HL-60 (cell line): ENCODE results near the gene CASP7.

Experiments used
- DNase-seq, 2 experiments: peaks; one replicate each; pipeline ENCODE4 v3.0.0-alpha.2; 2010 to 2020; ENCODE audit warnings: low read depth in 1 of 2, low spot score in 1 of 2
- H3K27ac ChIP-seq: fragments of 250-450 bp; sonication (Bioruptor Pico); replicated peaks from 2 replicates; pipeline ENCODE4 v1.5.1; 2020; ENCODE audit warnings: mild to moderate bottlenecking, moderate library complexity
- H3K27me3 ChIP-seq: fragments of 250-450 bp; sonication (Bioruptor Pico); 2 replicates; pipeline ENCODE4 v1.5.1; 2021; ENCODE audit warnings: mild to moderate bottlenecking, moderate library complexity; ENCODE audit not compliant: insufficient read depth, poor library complexity, severe bottlenecking
- H3K4me3 ChIP-seq: replicated peaks from 2 replicates; pipeline ENCODE4 v1.5.1; 2011; ENCODE audit warnings: mild to moderate bottlenecking, control low read depth, low read length; ENCODE audit not compliant: insufficient read depth
- GABPA ChIP-seq: IDR thresholded peaks from 2 replicates; pipeline ENCODE4 v1.6.1; 2012; ENCODE audit warnings: low read depth
- POLR2AphosphoS5 ChIP-seq: IDR thresholded peaks from 2 replicates; pipeline ENCODE4 v1.6.1; 2012; ENCODE audit warnings: low read depth
- SPI1 ChIP-seq: IDR thresholded peaks from 2 replicates; pipeline ENCODE4 v1.6.1; 2012; ENCODE audit warnings: low read depth, mild to moderate bottlenecking, borderline replicate concordance
- TF ChIP-seq, protein P1 (sequence below): IDR thresholded peaks from 2 replicates; pipeline ENCODE4 v1.6.1; 2012; ENCODE audit warnings: low read depth; ENCODE audit not compliant: insufficient replicate concordance
- TF ChIP-seq, protein P2 (sequence below): IDR thresholded peaks from one replicate; pipeline ENCODE4 v1.5.1; 2011; ENCODE audit warnings: low read length, control low read depth, inconsistent platforms; ENCODE audit not compliant: insufficient read depth

CASP7 gene

DNA sequence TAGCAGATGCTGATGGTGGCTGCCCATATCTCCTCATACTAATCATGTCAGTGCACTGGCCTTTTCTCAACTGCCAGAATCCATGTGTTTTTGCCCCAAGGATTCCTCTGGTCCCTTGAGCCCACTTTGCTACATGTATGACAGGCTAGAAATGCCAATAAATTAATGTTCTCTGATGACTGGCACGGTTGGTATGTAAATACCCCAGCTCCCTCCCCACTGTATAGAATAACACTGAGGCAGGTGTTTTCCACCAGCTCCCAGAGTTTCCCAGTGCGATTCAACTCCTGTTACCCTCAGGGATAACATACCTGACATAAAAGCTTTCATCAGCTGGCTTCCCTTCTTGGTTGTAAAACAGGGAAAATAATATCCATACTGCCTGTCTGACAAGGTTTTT, 62.8 kb downstream of the CASP7 start:
- TF ChIP-seq, protein P1, sequence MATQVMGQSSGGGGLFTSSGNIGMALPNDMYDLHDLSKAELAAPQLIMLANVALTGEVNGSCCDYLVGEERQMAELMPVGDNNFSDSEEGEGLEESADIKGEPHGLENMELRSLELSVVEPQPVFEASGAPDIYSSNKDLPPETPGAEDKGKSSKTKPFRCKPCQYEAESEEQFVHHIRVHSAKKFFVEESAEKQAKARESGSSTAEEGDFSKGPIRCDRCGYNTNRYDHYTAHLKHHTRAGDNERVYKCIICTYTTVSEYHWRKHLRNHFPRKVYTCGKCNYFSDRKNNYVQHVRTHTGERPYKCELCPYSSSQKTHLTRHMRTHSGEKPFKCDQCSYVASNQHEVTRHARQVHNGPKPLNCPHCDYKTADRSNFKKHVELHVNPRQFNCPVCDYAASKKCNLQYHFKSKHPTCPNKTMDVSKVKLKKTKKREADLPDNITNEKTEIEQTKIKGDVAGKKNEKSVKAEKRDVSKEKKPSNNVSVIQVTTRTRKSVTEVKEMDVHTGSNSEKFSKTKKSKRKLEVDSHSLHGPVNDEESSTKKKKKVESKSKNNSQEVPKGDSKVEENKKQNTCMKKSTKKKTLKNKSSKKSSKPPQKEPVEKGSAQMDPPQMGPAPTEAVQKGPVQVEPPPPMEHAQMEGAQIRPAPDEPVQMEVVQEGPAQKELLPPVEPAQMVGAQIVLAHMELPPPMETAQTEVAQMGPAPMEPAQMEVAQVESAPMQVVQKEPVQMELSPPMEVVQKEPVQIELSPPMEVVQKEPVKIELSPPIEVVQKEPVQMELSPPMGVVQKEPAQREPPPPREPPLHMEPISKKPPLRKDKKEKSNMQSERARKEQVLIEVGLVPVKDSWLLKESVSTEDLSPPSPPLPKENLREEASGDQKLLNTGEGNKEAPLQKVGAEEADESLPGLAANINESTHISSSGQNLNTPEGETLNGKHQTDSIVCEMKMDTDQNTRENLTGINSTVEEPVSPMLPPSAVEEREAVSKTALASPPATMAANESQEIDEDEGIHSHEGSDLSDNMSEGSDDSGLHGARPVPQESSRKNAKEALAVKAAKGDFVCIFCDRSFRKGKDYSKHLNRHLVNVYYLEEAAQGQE = no peak
- TF ChIP-seq POLR2AphosphoS5 = no peak
- TF ChIP-seq GABPA = no peak
- TF ChIP-seq SPI1 = no peak
- TF ChIP-seq, protein P2, sequence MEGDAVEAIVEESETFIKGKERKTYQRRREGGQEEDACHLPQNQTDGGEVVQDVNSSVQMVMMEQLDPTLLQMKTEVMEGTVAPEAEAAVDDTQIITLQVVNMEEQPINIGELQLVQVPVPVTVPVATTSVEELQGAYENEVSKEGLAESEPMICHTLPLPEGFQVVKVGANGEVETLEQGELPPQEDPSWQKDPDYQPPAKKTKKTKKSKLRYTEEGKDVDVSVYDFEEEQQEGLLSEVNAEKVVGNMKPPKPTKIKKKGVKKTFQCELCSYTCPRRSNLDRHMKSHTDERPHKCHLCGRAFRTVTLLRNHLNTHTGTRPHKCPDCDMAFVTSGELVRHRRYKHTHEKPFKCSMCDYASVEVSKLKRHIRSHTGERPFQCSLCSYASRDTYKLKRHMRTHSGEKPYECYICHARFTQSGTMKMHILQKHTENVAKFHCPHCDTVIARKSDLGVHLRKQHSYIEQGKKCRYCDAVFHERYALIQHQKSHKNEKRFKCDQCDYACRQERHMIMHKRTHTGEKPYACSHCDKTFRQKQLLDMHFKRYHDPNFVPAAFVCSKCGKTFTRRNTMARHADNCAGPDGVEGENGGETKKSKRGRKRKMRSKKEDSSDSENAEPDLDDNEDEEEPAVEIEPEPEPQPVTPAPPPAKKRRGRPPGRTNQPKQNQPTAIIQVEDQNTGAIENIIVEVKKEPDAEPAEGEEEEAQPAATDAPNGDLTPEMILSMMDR = no peak
- DNase-seq = no peak
- Histone ChIP-seq H3K4me3 (no peak overlapping the region), H3K27me3 (peaks cover 4% of the 10 kb centered on the region), H3K27ac (no peak overlapping the region)

DNA sequence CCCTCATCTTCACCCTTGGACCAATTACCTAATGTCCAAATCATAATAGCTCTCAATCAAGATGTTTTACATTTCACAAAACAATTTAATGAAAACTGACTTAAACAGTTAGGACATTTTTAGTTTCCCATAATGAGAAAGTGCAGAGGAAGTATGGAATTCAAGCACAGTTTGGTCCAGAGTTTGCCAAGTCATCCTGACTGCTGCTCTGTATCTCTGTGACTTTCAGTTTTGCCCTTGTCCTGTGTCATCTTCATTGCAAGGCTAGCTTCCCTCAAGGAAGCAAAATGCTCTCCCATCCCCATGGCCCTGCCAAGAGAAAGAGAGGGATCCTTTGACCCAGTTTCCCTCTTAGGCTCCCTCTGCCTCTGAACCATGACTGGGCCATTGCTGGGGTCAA, 63.9 kb downstream of the CASP7 start:
- no peak for DNase-seq
- no peak overlapping the region for H3K4me3 ChIP-seq
- H3K27me3 ChIP-seq = no peaks in the 10 kb centered on the region
- TF ChIP-seq POLR2AphosphoS5 (no peak), SPI1 (no peak), GABPA (no peak)
- TF ChIP-seq, protein P1 = no peak
- TF ChIP-seq, protein P2 = no peak
- H3K27ac ChIP-seq = no peak overlapping the region

DNA sequence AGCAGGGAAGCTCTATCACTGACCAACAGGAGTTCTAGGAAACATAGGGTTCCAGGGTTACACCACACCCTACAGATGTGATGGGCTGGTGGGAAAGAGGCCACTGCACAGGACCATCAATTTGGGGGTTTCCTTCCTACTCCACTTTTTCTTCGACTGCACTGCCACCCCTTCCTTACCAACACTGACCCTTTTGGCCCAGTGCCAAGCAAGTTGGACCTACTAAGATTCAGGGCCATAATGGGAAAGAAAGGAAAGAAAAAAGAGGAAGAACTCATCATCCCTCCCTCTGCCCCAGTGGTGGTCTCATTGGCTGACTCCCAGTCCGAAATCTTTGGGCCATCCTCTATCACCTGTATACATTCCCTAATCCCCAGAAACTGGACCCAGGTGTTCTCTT, 65.7 kb downstream of the CASP7 start:
- H3K27me3 ChIP-seq = no peaks in the 10 kb centered on the region
- no peak overlapping the region for H3K27ac ChIP-seq
- TF ChIP-seq, protein P1 = no peak
- no peak for TF ChIP-seq GABPA
- no peak for TF ChIP-seq SPI1
- no peak for TF ChIP-seq POLR2AphosphoS5
- TF ChIP-seq, protein P2 = no peak
- DNase-seq = no peak
- H3K4me3 ChIP-seq = no peak overlapping the region
